NCI-H1105 treated with DMSO at 0.1 percent for 48 hours (cell line): ENCODE data around the gene TRANK1.
"Not testable (repeated sequence)": the region's sequence is repeated elsewhere in the genome, so short reads cannot be mapped to it uniquely, and the experiment has no call there.

ENCODE experiments used
- DNase-seq: peaks from one replicate; lab custom pipeline; 2025; lab: John Stamatoyannopoulos, UW

The TRANK1 gene

DNA sequence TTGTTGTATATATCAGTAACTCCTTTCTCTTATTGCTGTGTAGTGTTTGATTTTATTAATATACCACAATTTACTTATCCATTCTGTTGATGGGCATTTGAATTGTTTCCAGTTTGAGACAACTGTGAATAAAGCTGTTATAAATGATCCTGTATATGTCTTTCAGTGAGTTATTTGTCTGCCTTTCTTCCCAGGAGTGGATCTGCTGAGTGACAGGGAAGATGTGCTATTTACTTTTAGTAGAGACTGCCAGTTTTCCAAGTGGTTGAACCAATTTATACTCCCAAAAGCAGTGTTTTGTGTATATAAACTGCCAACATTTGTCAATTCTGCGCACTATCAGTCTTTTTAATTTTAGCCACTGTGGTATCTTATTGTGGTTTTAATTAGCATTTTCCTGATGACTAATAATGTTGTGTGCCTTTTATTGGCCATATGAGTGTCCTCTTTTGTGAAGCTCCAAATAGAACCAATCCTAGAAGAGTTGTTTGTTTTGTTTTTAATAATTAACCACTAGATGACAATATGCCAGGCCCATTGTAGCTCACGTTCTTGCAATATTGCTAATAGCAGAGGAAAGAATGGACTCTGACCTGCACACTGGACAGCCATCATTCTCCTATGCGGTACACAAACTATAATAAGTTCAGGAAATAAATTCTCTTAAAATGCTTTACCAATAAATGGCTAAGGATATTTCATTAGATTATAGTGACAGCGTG, 25.3 kb downstream of the TRANK1 start:
- no peak for DNase-seq

DNA sequence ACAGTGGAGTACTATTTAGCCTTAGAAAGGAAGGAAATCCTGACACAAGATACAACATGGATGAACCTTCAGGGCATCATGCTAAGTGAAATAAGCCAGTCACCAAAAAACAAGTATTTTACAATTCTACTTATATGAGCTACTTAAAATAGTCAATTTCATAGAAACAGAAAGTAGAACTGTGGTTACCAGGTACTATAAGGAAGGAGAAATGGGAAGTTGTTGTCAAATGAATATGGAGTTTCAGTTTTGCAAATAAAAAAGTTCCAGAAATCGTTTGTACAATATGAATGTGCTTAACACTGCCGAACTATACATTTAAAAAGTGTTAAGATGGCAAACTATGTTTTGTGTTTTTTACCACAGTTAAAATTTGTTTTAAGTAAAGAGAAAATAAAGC, 26.8 kb downstream of the TRANK1 start:
- DNase-seq = no peak

DNA sequence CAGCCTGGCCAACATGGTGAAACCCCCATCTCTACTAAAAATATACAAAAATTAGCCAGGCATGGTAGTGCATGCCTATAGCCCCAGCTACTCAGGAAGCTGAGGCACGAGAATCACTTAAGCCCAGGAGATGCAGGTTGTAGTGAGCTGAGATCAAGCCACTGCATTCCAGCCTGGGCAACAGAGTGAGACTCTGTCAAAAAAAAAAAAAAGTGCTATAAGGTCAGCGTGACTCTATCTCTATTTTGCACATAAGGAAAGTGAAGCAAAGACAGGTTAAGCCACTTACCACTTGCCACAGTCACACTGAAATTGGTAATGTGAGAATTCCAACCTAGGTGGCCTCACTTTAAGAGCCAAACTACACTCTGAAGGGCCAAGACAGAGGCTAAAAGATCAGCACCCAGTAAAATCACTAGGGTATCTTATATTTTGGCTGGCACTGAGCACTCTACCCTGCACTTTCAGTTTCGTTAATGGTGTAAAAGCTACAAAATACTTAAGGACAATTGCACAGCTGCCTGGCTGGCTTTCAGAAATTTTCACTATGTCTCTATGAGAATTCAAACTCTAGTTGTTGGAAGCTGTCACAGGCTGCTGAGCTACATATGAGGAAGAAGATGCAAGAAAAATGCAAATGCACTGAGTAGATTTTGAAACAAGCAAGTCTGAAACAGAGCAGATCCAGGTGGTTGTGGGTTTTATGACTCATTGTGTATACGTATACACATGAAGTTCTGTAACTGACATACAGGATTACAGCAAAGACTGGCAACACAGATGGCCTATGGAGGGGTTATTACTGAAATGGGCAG, 32.7 kb downstream of the TRANK1 start:
- no peak for DNase-seq

DNA sequence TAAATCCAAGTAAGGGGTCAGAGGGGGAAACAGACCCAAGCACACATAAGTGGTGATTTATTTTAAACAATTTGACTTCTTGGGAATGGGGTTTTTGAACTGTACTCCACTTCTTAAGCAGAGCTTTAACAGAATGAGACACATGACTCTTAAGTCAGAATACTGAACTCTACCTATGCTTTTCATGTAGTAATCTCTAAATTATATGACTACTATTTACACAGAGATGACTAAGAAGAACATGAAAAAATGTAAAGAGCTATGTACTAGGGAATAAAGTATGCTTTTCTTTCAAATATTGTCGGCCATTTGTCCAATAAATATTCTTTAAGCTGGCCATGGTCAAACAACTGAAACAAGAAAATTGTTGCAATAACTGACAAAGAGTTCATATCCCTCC, 35.2 kb downstream of the TRANK1 start:
- DNase-seq = no peak

DNA sequence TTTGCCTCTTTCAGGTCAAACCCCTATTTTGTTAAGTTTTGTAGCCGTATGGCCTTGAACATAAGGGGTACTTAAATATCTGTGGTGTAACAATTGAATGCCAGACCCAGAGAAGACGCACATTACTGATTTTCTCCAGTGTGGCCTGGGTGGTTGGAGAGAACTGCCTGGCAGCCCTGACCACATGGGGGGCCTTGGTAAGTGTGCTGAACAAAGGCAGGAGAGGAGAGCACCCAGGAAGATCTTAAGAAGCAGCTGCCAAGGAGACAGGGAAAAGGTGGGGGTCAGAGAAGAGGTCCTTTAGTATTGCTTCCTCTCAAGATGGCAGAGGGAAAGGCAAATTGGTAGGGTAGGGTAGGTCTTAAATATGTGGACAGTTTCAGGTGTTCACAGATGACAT, 35.7 kb downstream of the TRANK1 start:
- DNase-seq = no peak

DNA sequence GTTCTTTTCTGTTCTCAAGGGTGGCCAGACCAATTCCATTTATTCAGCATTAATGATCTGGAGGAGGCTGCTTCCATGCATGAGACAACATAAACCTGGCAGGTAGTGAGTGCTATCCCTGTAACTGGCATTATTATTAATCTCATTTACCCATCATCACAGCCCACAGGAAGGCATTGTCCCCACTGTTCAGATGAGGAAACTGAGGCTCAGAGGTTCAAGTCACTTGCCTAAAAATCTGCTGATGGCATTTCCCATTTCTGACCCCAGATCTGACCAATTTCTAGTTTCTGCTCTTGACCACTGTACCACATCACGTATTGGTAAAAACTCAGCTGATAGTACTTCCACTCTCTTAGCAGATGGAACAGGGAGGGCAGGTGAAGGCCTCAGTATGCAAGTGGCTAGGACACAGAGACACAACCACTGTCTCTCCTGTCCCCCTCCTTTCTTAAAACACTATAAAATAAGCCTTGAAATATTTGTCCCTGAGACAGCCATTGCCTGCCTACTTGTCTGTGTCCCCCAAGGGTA, 36.1 kb downstream of the TRANK1 start:
- no peak for DNase-seq

DNA sequence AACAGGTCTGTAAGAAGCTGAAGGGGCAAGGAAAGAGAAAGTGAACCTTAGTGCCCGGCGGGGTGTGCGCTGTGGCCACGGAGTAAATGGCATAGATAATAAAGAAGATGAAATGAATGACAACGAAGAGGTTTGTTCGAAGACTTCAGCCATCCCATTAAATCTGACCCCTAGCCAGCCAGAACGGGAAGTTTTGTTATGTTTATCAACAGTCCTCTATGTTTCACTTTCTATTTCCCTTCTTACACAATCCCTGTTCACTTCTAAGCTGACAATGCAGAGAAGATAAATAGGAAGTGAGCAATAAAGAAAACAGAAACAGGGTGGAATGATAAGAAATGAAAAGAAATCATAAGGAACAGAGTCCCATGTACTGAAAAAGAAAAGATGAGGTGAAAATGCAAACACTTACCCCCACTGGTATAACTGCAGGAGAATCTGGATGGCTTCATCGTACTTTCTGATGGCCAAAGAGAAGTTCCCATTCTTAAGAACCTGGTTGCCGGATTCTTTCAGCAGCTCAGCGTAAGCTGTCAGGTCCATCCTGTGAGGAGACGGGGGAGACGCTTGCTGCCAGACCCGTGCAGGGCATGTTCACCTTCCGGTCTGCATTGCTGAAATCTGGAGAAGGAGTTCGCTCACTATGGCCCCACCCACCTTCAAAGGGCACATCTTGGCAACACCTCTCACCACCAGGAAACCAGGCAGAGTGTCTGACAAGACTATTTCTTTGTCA, 36.8 kb downstream of the TRANK1 start:
- no peak for DNase-seq

DNA sequence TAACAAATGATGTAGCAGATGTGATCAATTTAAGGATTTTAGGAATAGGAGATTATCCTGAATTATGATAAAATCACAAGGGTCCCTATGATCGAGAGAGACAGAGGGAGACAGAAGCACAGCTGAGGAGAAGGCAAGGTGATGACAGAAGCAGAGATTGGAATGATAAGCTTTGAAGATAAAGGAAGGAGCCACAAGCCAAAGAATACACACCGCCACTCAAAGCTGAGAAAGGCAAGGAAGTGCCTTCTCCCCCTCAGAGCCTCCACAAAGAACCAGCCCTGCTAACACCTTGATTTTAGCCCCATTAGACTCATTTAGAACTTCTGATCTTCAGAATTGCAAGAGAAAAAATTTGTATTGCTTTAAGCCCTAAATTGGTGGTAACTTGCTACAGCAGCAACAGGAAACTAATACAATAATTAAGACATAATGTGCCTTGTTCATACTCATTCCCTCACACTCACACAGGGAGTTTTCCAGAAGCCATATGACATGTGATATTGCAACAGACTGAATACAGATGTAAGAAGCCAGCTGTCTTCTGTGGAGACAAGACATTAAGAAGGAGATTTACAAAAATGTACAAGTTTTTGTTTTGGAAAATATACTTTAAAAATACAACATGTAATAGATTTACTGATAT, 38.2 kb downstream of the TRANK1 start:
- no peak for DNase-seq

DNA sequence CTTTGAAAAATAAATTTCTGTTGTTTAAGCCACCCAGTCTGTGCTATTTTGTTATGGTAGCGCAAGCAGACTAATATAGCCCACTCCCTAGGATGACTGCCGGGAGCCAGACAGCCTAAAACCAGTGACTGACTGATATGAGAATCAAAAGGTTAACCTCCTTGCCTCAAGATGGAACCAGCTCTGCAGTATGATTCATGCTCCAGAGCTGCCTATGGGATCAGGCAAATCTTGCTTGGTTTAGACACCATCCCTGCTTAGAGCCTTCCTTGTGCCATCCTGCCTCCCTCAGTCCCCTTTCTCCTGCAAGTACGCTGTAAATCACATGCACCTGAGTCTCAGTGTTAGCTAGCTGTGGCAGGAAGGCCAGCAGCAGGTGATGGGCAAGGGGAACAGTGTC, 39.3 kb downstream of the TRANK1 start:
- no peak for DNase-seq

DNA sequence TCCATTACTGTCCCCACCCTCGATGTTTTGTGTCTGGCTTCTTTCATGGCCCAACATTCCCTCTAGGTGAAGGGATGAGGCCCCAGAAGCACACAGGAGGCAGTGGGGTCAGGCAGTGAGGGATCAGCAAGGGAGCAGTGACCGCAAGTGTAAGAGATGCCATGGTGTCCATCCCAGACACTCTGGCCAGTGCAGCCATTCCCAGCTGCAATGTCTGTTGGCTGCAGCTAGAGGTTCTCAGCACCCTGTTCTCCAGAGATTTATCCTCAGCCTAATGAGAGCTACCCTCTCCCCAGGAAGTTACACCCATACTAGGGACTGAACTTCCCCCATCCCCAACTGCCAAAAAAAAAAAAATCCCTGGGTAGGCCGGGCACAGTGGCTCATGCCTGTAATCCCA, 40.2 kb downstream of the TRANK1 start:
- DNase-seq = no peak

DNA sequence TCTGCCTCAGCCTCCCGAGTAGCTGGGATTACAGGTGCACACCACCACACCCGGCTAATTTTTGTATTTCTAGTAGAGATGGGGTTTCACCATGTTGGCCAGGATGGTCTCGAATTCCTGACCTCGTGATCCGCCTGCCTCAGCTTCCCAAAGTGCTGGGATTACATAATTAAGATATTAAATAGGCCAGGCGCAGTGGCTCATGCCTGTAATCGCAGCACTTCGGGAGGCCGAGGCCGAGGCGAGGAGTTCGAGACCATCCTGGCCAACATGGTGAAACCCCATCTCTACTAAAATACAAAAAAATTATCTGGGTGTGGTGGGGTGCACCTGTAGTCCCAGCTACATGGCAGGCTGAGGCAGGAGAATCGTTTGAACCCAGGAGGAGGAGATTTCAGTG, 40.8 kb downstream of the TRANK1 start:
- DNase-seq = not testable (repeated sequence)

DNA sequence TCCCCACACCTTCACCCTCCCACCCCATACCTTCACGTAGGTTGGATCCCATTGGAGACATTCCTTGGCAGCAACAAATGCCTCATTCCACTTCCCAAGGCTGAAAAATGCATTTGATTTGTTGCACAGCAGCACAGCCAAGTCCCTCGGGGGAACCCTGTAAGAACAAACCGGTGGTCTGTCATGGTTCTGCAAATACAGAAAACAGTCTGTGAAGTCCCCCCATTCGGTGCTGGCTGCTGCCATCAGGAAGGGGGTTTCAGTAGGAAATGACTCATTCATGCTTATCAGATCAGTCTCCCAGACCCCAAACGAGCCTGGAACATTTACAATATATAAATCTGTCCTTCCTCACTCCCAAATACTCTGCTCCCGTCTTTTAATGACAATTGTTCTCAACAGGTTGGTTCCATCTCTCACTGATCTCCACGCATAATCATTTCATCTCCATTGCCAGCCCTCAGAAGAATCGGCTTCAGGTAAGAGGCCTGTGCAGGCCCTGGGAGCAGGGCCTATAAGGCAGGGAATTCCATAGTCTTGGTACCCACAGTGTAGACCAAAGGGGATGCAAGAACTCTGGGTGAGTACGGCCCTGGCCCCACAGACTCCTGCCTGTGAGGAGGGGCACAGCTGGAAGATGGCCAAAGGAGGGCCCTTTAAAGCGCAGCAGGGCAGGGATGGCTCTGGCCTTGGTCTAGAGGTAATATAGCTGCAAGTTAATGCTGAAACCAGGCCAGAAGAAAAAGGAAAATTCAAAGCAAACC, 41.6 kb downstream of the TRANK1 start:
- no peak for DNase-seq

DNA sequence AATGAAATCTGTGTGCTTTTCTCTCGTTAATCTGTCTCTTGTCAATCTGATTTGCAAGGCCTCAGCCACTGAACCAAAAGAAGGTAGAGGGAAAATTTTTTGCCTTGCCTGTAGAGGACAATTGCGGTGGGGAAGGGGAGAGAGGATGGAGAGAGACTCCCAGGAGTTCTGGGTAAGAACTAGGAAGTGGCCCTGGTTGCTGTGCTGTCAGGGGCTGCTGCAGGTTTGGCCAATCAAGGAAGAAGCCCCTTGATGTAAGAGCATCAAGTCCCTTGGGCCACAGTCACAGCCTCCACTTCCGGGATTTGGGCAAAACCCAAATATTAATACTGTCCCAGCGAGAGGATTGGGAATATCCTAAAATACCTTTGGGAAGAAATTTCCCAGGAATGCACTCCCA, 43.3 kb downstream of the TRANK1 start:
- DNase-seq = no peak

DNA sequence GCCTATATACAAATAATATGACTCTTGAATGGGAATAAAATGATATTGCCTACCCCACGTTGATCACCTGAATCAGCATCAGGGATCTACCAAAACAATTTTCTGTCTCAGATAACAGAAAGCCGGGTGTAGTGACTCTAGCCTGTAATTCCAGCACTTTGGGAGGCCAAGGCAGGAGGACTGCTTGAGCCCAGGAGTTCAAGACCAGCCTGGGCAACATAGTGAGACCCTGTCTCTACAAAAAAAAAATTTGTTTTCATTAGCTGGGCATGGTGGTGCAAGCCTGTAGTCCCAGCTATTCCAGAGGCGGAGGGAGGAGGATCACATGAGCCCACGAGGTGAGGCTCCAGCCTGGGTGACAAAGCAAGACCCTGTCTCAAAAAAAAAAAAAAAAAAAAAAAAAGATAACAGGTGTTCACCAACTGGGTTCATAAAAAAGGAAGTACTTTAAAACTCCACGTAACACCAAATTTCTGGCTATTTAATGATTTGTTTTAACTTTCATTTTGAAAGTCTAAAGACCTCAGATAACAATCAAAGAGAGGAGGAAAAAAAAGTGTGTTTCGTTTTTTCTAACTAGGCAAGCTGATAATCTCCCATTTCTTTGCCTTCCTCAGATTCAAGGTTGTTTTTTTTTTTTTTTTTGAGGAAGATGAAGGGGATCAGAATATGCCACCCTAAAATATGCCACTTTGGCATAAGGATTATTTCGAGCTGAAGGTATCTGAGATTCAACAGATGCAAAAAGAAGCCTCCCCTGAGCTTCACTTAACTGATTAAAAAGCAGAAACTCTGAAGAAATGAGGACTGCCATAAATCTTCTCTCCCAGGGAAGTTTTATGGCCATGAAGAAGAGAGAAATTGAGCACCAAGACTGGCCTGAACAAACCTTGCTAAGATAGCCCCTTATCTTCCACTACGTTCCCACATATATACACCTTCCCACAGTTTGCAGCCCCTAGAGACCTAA, 44.1 kb downstream of the TRANK1 start:
- no peak for DNase-seq

DNA sequence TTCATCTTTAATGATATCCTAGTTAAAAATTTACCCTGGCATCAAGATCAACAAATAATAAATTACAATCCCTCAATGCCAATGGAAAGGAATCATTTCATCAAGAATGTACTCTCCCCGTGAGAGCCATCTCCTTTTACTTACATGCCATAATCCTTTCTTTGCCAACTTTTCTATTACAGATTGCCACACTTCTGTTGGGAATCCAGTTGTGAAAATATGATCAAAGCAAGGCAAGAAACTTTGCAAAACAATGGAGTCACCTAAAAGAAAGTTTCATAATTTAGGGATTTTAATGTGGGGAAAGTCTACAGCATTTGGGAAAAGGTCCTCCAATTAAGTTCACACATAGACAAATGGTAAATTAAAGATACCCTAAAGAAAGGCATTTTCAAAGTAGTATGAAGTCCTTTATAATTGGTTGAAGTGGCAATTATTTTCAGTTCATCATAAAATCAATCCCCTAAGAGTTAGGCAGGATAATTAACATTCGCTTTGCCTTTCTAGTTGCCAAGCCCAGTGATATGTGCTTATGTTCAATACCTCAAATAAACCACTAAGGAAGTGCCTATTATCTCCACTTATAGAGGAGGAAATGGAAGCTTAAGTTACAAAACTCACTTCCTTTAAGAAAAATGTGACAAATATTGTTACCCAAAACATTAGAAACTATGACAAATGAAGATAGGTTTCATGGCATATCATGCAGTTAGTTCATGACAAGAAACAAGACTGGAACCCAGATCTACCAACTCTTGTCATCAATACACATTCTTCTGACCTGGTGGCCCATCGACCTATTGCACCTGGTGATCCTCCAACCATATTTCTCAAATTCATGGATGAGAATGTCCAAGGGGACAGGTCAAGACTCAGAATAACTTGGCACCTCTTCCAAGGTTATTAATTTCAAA, 49.1 kb downstream of the TRANK1 start:
- DNase-seq = no peak

DNA sequence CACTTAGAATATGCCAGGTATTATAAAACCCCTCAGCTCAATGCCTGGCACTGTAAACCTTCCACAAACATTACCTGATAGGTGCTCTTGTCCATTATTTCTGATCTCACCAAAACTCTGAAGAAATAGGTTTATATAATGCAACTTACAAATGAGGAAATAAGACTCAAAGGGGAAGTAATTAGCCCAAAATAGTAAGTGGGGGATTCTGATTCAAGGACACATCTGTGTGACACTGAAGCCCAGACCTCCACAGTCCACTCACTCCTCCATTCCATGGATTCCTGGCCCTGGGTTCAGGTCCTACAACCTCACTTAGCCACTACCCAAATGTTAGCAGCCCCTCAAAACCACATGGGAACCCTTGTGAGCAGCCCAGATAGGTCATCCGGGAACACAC, 49.9 kb downstream of the TRANK1 start:
- no peak for DNase-seq

DNA sequence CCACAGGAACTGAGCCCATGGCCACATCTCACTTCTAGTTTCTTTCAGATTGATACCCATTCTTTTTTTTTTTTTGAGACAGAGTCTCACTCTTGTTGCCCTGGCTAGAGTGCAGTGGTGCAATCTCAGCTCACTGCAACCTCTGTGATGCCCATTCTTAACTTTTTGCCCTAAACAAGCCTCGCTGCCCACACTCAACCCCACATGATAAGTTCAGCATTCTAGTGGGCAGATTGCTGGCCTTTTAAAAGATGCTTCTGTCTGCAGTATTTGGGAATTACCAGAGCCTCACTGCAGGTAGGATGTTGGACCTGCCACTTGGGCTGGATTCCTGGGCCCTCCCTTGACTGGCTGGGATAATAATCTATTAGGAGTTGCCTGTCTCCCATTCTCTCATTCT, 51.0 kb downstream of the TRANK1 start:
- DNase-seq = no peak

DNA sequence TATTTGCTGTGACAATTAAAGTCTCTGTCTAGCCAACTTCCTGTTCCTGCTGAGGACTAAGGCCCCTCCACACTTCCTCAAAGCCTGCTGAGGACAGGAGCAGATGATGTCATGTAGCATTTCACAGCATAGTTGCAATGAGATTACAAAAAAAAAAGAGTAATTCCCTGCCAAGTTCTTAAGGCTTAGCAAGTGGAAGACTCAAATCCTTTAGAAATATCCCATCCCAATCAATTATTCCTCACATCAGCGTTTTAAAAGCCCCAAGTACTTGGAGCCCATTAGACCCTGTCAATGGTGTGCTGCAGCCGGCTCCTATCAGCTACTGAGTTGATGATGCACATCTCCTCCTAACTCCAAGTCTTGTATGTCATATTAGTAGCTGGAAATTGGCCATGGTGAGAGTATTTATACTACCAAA, 51.7 kb downstream of the TRANK1 start:
- no peak for DNase-seq
